ENCODE results near the gene E2F3. TPM values are rescaled to one million over a fixed set of nuclear protein-coding genes. Genes with fewer than 3 reads are reported as not detected.

Gene E2F3
- total and polyA plus RNA-seq, 10 of the 15 experiments (the other 5 are each of a cell fraction or from before 2014, with no cell fraction given): 5.1 to 16.8 (median 10.6) TPM

GRCh38 chr6:20483887-20484497, 82.3 kb downstream of the E2F3 start:
- peaks cover 16 to 33% of the 10 kb centered on the region in 2 experiments for H3K36me3 ChIP-seq (ENCODE audit: control insufficient read depth in 2 of 2, insufficient read depth in 2 of 2, low read length in 1 of 2)
- no peak overlapping the region for H3K9ac ChIP-seq (ENCODE audit: control insufficient read depth, insufficient read depth, low read length)
- no peak overlapping the region for H3K27ac ChIP-seq (ENCODE audit: control insufficient read depth, insufficient read depth)
- no peak for ATAC-seq
- RAD21 ChIA-PET (ENCODE audit: unreplicated experiment): interaction anchor here (0.7 to 1.1 kb wide), 3 partner anchors 44 to 79 kb away, joined by 3 to 4 read pairs (median 4); no protein-coding TSS in a partner anchor
- no peaks in the 10 kb centered on the region for H4K20me1 ChIP-seq (ENCODE audit: control insufficient read depth, insufficient read depth)
- in situ Hi-C loops (cut with MboI): no loop called here
- DNase-seq (ENCODE audit: low read depth, low spot score): no peak
- BruUV-seq (replicated peaks): no TSS peak
- no peaks in the 10 kb centered on the region for H3K79me2 ChIP-seq (ENCODE audit: control insufficient read depth, insufficient read depth, low read length)
- intact Hi-C loops (cut with micrococcal nuclease; ENCODE audit: unreplicated experiment): no loop called here
- no peak for TF ChIP-seq HCFC1 (IDR thresholded peaks at IDR 0.05; ENCODE audit: low read length)
- WGBS (ENCODE audit: insufficient coverage, insufficient replicate concordance, low lambda C conversion rate, missing lambda C conversion rate): over 99% methylated on average over 5 of the region's 5 CpGs
- no peak for FAIRE-seq
- CTCF ChIA-PET: interaction anchor here (1.0 to 1.5 kb wide), 2 partner anchors 9 to 79 kb away, joined by 4 read pairs; no protein-coding TSS in a partner anchor
- H3K4me1 ChIP-seq (ENCODE audit: control insufficient read depth, insufficient read depth, low read length): no peaks in the 10 kb centered on the region
- H3K27me3 ChIP-seq (replicated peaks in 1 of 2; ENCODE audit: control insufficient read depth in 2 of 2, insufficient read depth in 2 of 2, low read length in 1 of 2): no peaks in the 10 kb centered on the region
- no peak overlapping the region for H3K4me3 ChIP-seq
- no peaks in the 10 kb centered on the region for H3K9me3 ChIP-seq (replicated peaks; ENCODE audit: control insufficient read depth, insufficient read depth, low read length)
- H3K4me2 ChIP-seq (ENCODE audit: control insufficient read depth, insufficient read depth): no peak overlapping the region
- no peak overlapping the region for H2AFZ ChIP-seq (ENCODE audit: control insufficient read depth, low read depth, low read length)
- SMC1A ChIA-PET (ENCODE audit: uncharacterized antibody, unreplicated experiment): interaction anchor here (1.1 to 1.5 kb wide), 4 partner anchors 16 to 195 kb away, joined by 3 to 5 read pairs (median 3); no protein-coding TSS in a partner anchor
- POLR2A ChIA-PET: interaction anchor here (0.7 kb wide), 1 partner anchor 11 kb away, joined by 3 read pairs; no protein-coding TSS in a partner anchor

GRCh38 chr6:20486641-20487040, 85.0 kb downstream of the E2F3 start:
- no peak for ATAC-seq
- H3K4me1 ChIP-seq (ENCODE audit: control insufficient read depth, insufficient read depth, low read length): no peaks in the 10 kb centered on the region
- intact Hi-C loops (cut with micrococcal nuclease; ENCODE audit: unreplicated experiment): no loop called here
- ChIA-PET SMC1A (ENCODE audit: uncharacterized antibody, unreplicated experiment) (interaction anchor here (1.2 kb wide), 1 partner anchor 197 kb away, joined by 3 read pairs; no protein-coding TSS in a partner anchor), POLR2A (no interaction called here), CTCF (no interaction called here), RAD21 (ENCODE audit: unreplicated experiment) (interaction anchor here (0.9 kb wide), 1 partner anchor 82 kb away, joined by 4 read pairs; no protein-coding TSS in a partner anchor)
- no peaks in the 10 kb centered on the region for H3K79me2 ChIP-seq (ENCODE audit: control insufficient read depth, insufficient read depth, low read length)
- H4K20me1 ChIP-seq (ENCODE audit: control insufficient read depth, insufficient read depth): no peaks in the 10 kb centered on the region
- no peak for FAIRE-seq
- H3K36me3 ChIP-seq (ENCODE audit: control insufficient read depth in 2 of 2, insufficient read depth in 2 of 2, low read length in 1 of 2): peaks cover 9 to 34% of the 10 kb centered on the region in 2 experiments
- H3K9ac ChIP-seq (ENCODE audit: control insufficient read depth, insufficient read depth, low read length): no peak overlapping the region
- WGBS (ENCODE audit: insufficient coverage, insufficient replicate concordance, low lambda C conversion rate, missing lambda C conversion rate): 100% methylated on average over 4 of the region's 4 CpGs
- no peak overlapping the region for H3K4me2 ChIP-seq (ENCODE audit: control insufficient read depth, insufficient read depth)
- DNase-seq (ENCODE audit: low read depth, low spot score): no peak
- H2AFZ ChIP-seq (ENCODE audit: control insufficient read depth, low read depth, low read length): no peak overlapping the region
- no peaks in the 10 kb centered on the region for H3K27me3 ChIP-seq (replicated peaks in 1 of 2; ENCODE audit: control insufficient read depth in 2 of 2, insufficient read depth in 2 of 2, low read length in 1 of 2)
- H3K9me3 ChIP-seq (replicated peaks; ENCODE audit: control insufficient read depth, insufficient read depth, low read length): no peaks in the 10 kb centered on the region
- no peak overlapping the region for H3K4me3 ChIP-seq
- BruUV-seq (replicated peaks): no TSS peak
- H3K27ac ChIP-seq (ENCODE audit: control insufficient read depth, insufficient read depth): no peak overlapping the region
- in situ Hi-C loops (cut with MboI): no loop called here
- TF ChIP-seq MXI1 (IDR thresholded peaks at IDR 0.05; ENCODE audit: low read depth, low read length): no peak
- no peak for TF ChIP-seq PBX3 (IDR thresholded peaks at IDR 0.05; ENCODE audit: insufficient replicate concordance, low read depth, low read length)
- TF ChIP-seq FOXM1 (IDR thresholded peaks at IDR 0.05; ENCODE audit: low read depth, low read length): no peak
- TF ChIP-seq HSF1 (IDR thresholded peaks at IDR 0.05; ENCODE audit: low read depth, low read length): no peak
- TF ChIP-seq ATF2 (IDR thresholded peaks at IDR 0.05; ENCODE audit: low read length): no peak
- TF ChIP-seq E2F4 (IDR thresholded peaks at IDR 0.05; ENCODE audit: low read depth, low read length): no peak
- TF ChIP-seq TCF3 (IDR thresholded peaks at IDR 0.05; ENCODE audit: borderline replicate concordance, insufficient read depth, low read depth, low read length): no peak
